Lower leg skin (tissue), 4 donors: ENCODE results near the gene SPHK2. TPM values are rescaled to one million over a fixed set of nuclear protein-coding genes. Genes with fewer than 3 reads are reported as not detected.
A peak's percentile ranks its signal among the peaks of the same experiment; 100 is the strongest.

Experiments
- DNase-seq, 2 donors: peaks; one replicate each; pipeline ENCODE4 v3.0.0-alpha.2; 2019; ENCODE audit warnings: low spot score in 2 of 2
- H3K4me3 ChIP-seq: fragments of 200-600 bp; sonication (generic); 2 replicates; pipeline ENCODE4 v1.5.1; 2017; ENCODE audit warnings: mild to moderate bottlenecking, low read depth; ENCODE audit not compliant: poor library complexity, severe bottlenecking
- POLR2A ChIP-seq, 2 donors: fragments of 450-650 bp; IDR thresholded peaks; one replicate each; pipeline ENCODE4 v1.6.1; 2016 to 2017; ENCODE audit warnings: antibody characterized with exemption in 2 of 2, mild to moderate bottlenecking in 1 of 2, moderate library complexity in 1 of 2
- WGBS, 2 donors: methylation state at CpG; one replicate each; pipeline ENCODE4 v1.1.5; 2018; 5-methylcytosine and 5-hydroxymethylcytosine counted together
- intact Hi-C: fragments of 100-400 bp; cut with DNase I; formaldehyde crosslinking; loops from one replicate; pipeline ENCODE4 v1.15.0; 2023; ENCODE audit warnings: low total_unique reads
- total RNA-seq, 4 donors: library from RNA; depleted of rRNA; stranded (reverse); fragments of >200 nt; gene quantifications; one replicate each; pipeline ENCODE4 v1.1.0, GENCODE V29; 2016
- TF ChIP-seq, protein P1 (sequence below), 3 donors: fragments of 450-650 bp; IDR thresholded peaks; one replicate each; pipeline ENCODE4 v1.5.1; 2016; ENCODE audit warnings: antibody characterized with exemption in 3 of 3, mild to moderate bottlenecking in 3 of 3, moderate library complexity in 2 of 3

The SPHK2 gene
- total RNA-seq, 4 donors from 2014 or later, result 2.2 to 8.8 (median 6.1) TPM

DNA sequence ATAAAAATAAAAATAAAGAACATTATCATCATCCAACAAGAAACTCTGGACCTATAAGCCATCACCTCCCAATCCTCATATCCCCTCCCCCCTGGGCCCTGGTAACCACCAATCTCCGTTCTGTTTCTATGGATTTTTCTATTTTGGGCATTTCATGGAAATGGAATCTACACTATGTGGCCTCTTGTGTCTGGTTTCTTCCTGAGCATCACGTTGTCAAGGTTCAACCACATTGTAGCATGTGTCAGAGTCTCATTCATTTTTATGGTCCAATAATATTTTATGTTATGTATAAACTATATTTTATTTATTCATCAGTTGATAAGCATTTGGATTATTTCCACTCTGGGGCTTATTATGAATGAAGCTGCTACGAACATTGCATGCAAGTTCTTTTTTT lies 40.4 kb upstream of the SPHK2 start:
- 31 to 46% methylated on average over 3 of the region's 3 CpGs for WGBS, 2 donors
- intact Hi-C loops, result no loop called here
- DNase-seq, result no peak

DNA sequence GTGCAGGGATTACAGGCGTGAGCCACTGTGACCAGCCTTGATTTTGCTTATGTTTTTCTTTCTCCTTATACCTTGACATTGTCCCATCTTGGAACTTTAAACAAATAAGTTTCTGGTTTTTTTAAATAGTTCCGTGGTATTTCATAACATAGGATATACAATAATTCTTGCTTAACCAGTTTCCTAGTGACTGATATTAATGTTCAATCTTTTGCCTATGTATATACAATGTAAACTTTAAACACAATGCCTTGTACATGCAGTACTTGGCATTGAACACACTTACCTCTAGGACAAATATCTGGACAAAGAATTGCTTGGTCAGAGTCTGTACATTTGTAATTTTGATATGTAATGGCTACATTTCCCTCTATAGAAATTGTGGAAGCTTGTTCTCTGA lies 37.1 kb upstream of the SPHK2 start:
- TF ChIP-seq, protein P1, sequence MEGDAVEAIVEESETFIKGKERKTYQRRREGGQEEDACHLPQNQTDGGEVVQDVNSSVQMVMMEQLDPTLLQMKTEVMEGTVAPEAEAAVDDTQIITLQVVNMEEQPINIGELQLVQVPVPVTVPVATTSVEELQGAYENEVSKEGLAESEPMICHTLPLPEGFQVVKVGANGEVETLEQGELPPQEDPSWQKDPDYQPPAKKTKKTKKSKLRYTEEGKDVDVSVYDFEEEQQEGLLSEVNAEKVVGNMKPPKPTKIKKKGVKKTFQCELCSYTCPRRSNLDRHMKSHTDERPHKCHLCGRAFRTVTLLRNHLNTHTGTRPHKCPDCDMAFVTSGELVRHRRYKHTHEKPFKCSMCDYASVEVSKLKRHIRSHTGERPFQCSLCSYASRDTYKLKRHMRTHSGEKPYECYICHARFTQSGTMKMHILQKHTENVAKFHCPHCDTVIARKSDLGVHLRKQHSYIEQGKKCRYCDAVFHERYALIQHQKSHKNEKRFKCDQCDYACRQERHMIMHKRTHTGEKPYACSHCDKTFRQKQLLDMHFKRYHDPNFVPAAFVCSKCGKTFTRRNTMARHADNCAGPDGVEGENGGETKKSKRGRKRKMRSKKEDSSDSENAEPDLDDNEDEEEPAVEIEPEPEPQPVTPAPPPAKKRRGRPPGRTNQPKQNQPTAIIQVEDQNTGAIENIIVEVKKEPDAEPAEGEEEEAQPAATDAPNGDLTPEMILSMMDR (IDR thresholded peaks at IDR 0.05), result no peak
- no peak for TF ChIP-seq POLR2A (IDR thresholded peaks at IDR 0.05)
- WGBS, 2 donors, result 68 to 70% methylated on average over 2 of the region's 2 CpGs

More for the DNA sequence above, 40.4 kb upstream of the SPHK2 start:
- H3K4me3 ChIP-seq, result no peak overlapping the region
- TF ChIP-seq POLR2A (IDR thresholded peaks at IDR 0.05), result no peak
- TF ChIP-seq, protein P1 (IDR thresholded peaks at IDR 0.05), result no peak

DNA sequence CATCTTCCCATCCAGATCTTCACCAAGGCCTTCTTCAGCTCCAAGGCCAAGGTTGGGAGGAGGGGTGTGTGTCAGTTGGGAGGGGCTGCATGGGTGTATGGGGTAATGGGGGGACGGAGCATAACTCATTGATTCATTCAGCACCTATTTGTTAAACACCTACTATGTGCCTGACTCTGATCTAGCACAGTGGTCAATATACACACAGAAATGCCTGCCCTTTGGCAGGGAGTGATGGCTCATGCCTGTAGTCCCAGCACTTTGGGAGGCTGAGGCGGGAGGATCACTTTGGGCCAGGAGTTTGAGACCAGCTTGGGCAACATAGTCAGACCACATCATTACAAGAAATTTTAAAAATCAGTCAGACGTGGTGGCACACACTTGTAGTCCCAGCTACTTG lies 31.9 kb upstream of the SPHK2 start:
- WGBS, 2 donors, result 89 to 96% methylated on average over 3 of the region's 3 CpGs
- TF ChIP-seq POLR2A (IDR thresholded peaks at IDR 0.05), result no peak
- TF ChIP-seq, protein P1 (IDR thresholded peaks at IDR 0.05), result no peak
- H3K4me3 ChIP-seq, result no peak overlapping the region
- intact Hi-C loops, result loop anchor here (5.0 to 10.0 kb wide), 2 partner anchors 85 to 263 kb away; partner anchors contain the start of gene EMP3
- DNase-seq, result no peak

More for the DNA sequence above, 37.1 kb upstream of the SPHK2 start:
- H3K4me3 ChIP-seq, result no peak overlapping the region
- intact Hi-C loops, result loop anchor here (10.0 kb wide), 1 partner anchor 257 kb away; the partner anchor contains the start of gene EMP3
- DNase-seq, result no peak

DNA sequence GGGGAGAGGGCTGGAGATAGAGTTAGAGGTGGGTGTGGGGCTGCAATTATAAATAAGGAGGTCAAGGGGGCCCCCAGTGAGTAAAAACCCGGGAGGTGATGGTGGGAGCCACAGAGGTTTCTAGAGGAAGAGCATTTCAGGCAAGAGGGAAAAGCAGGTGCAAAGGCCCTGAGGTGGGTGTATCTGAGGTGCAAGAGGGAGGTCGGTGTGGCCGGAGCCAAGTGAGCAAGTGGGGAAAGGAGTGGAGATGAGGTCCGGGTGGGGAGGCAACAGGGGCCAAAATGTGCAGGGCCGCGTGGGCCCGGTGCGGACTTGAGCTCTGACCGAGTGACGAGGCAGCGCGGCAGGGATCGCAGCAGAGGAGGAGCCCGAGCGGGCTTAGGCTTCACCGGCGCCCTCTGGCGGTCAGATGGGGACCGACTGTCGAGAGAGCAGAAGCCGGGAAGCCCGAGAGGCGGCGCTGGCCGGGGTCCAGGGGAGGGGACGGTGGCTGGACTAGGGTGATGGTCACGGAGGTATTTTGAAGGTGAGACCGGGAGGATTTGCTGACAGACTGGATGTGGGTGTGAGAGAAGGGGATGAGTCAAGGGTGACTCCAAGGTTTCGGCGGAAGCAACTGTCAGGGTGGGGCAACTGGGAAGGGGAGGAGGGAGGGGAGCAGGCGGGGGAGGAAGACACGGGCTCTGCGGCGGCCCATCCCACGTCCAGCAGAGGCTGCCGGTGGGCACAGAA lies 30.5 kb upstream of the SPHK2 start:
- no peak for TF ChIP-seq POLR2A (IDR thresholded peaks at IDR 0.05)
- TF ChIP-seq, protein P1 (IDR thresholded peaks at IDR 0.05), result peak in 2 of 3 donors; percentile 45 to 94
- intact Hi-C loops, result loop anchor here (5.0 to 10.0 kb wide), 2 partner anchors 87 to 264 kb away; partner anchors contain the start of gene EMP3
- no peak overlapping the region for H3K4me3 ChIP-seq
- peak; percentile 83 to 98 for DNase-seq
- WGBS, 2 donors, result 3 to 4% methylated on average over 35 to 36 of the region's 36 CpGs

DNA sequence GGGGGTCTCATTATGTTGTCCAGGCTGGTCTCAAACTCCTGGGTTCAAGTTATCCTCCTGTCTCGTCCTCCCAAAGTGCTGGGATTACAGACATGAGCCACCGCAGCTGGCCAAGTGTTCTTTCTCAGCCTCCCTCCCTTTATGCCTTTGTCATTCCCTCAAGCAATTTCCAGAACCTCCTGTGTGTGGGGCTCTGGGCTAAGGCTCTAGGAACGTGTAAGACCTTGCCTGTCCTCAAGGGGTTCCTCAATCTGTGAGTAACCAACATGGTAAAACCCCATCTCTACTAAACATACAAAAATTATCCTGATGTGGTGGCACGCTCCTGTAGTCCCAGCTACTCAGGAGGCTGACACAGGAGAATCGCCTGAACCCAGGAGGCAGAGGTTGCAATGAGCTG lies 28.3 kb upstream of the SPHK2 start:
- 88% methylated on average over 5 of the region's 5 CpGs for WGBS, 2 donors

More for the DNA sequence above, 28.3 kb upstream of the SPHK2 start:
- H3K4me3 ChIP-seq, result no peak overlapping the region
- TF ChIP-seq, protein P1 (IDR thresholded peaks at IDR 0.05), result no peak
- TF ChIP-seq POLR2A (IDR thresholded peaks at IDR 0.05), result no peak
- DNase-seq, result no peak
- intact Hi-C loops, result loop anchor here (5.0 kb wide), 1 partner anchor 149 kb away; no protein-coding TSS in a partner anchor
